ENCODE measurements around the gene IMPACT. TPM values are rescaled to one million over a fixed set of nuclear protein-coding genes. Genes with fewer than 3 reads are reported as not detected.

The IMPACT gene
- total and polyA plus RNA-seq, 4 donors = 8.3 to 13.6 (median 11.4) TPM

DNA sequence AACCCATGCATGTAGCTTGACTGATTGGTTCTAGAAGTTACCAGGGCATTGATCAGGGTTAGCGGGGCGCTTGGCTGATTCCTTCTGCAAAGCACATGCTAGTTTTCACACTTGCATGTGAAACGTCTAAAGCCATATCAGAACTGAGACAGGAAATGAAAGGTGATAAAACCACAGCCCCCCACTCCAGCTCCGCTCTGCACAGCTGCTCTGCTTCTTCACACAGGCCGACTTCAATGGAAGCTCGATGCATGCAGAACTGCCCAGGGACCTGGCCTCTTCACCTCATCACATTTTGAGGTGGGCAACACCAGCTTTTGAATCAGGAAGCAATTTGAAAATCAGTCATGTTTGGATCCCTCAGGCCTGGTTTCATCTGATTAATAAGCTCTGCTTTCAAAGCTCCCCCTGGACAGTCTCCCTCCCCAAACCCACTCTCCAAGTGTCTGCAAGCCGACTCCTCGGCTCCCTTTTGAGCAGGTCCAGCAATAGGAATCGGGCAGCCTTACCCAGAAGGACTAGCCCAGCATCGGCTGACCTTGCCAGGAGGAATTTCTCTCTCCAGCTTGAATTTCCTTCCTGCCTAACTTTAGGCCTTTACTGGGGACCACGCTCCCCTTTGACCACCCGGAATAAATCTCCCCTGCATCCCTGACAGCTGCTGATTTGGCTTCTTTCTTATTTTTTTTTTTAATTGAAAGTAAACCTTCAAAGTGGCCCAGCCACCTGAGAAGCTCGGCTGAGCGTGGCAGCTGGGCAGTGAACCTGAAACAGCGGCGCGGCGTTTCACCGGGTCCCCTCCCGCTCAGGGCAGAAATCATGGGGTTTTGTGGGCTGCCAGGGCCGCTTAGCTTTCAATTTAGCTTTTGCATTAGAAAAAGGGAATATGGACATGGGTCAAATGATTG is 65.7 kb downstream of the IMPACT start:
- H3K36me3 ChIP-seq (ENCODE audit: control insufficient read depth in 4 of 4, insufficient read depth in 3 of 4, low read depth in 1 of 4, low read length in 3 of 4) = no peaks in the 10 kb centered on the region
- DNase-seq (ENCODE audit: low spot score) = no peak

DNA sequence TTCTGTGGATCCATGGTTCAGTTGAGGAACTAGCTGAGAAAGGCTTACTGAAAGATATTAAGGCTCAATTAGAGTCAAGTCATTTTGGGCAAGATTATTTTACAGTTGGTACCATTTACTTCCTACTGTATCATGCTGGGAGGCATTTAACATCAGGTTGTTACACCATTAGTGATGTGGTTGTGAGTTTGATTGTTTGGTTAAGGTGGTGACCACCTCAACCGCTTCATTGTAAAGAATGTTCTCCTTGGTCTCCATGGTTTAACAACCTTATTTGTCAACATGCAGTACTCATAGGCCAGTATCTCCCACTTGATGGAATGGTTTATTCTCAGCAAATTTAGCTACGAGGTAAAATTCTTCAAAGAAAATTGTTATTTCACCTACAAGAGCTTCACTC is 68.1 kb downstream of the IMPACT start:
- no peak for DNase-seq (ENCODE audit: low spot score)
- H3K9me3 ChIP-seq (ENCODE audit: control insufficient read depth in 4 of 4, low read length in 3 of 4) = peaks cover 0 to 7% (median 0%) of the 10 kb centered on the region in 4 donors
- H3K4me3 ChIP-seq (ENCODE audit: low read depth in 1 of 3, low read length in 3 of 3) = no peak overlapping the region
- 79% methylated on average over 2 of the region's 2 CpGs for WGBS
- no peak overlapping the region for H3K9ac ChIP-seq (ENCODE audit: low read depth in 1 of 2, low read length in 2 of 2)
- H3K4me1 ChIP-seq (ENCODE audit: control insufficient read depth in 4 of 4, insufficient read depth in 4 of 4, low read length in 3 of 4) = no peaks in the 10 kb centered on the region
- peaks cover 0 to 2% (median 0%) of the 10 kb centered on the region in 4 donors for H3K27me3 ChIP-seq (ENCODE audit: control insufficient read depth in 4 of 4, insufficient read depth in 4 of 4, low read length in 3 of 4)
- H3K27ac ChIP-seq (ENCODE audit: low read depth in 1 of 2, low read length in 2 of 2) = no peak overlapping the region
- TF ChIP-seq, protein P1, sequence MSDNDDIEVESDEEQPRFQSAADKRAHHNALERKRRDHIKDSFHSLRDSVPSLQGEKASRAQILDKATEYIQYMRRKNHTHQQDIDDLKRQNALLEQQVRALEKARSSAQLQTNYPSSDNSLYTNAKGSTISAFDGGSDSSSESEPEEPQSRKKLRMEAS (IDR thresholded peaks at IDR 0.05) = no peak
- TF ChIP-seq, protein P2, sequence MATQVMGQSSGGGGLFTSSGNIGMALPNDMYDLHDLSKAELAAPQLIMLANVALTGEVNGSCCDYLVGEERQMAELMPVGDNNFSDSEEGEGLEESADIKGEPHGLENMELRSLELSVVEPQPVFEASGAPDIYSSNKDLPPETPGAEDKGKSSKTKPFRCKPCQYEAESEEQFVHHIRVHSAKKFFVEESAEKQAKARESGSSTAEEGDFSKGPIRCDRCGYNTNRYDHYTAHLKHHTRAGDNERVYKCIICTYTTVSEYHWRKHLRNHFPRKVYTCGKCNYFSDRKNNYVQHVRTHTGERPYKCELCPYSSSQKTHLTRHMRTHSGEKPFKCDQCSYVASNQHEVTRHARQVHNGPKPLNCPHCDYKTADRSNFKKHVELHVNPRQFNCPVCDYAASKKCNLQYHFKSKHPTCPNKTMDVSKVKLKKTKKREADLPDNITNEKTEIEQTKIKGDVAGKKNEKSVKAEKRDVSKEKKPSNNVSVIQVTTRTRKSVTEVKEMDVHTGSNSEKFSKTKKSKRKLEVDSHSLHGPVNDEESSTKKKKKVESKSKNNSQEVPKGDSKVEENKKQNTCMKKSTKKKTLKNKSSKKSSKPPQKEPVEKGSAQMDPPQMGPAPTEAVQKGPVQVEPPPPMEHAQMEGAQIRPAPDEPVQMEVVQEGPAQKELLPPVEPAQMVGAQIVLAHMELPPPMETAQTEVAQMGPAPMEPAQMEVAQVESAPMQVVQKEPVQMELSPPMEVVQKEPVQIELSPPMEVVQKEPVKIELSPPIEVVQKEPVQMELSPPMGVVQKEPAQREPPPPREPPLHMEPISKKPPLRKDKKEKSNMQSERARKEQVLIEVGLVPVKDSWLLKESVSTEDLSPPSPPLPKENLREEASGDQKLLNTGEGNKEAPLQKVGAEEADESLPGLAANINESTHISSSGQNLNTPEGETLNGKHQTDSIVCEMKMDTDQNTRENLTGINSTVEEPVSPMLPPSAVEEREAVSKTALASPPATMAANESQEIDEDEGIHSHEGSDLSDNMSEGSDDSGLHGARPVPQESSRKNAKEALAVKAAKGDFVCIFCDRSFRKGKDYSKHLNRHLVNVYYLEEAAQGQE (IDR thresholded peaks at IDR 0.05) = no peak
- TF ChIP-seq FOXA1 (IDR thresholded peaks at IDR 0.05) = no peak
- TF ChIP-seq NR2F2 (IDR thresholded peaks at IDR 0.05) = no peak
- TF ChIP-seq, protein P3, sequence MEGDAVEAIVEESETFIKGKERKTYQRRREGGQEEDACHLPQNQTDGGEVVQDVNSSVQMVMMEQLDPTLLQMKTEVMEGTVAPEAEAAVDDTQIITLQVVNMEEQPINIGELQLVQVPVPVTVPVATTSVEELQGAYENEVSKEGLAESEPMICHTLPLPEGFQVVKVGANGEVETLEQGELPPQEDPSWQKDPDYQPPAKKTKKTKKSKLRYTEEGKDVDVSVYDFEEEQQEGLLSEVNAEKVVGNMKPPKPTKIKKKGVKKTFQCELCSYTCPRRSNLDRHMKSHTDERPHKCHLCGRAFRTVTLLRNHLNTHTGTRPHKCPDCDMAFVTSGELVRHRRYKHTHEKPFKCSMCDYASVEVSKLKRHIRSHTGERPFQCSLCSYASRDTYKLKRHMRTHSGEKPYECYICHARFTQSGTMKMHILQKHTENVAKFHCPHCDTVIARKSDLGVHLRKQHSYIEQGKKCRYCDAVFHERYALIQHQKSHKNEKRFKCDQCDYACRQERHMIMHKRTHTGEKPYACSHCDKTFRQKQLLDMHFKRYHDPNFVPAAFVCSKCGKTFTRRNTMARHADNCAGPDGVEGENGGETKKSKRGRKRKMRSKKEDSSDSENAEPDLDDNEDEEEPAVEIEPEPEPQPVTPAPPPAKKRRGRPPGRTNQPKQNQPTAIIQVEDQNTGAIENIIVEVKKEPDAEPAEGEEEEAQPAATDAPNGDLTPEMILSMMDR (IDR thresholded peaks at IDR 0.05; ENCODE audit: low read depth, low read length, missing input control) = no peak
- TF ChIP-seq, protein P4, sequence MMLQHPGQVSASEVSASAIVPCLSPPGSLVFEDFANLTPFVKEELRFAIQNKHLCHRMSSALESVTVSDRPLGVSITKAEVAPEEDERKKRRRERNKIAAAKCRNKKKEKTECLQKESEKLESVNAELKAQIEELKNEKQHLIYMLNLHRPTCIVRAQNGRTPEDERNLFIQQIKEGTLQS (IDR thresholded peaks at IDR 0.05) = no peak
- no peak for TF ChIP-seq GABPA (IDR thresholded peaks at IDR 0.05 in 1 of 2, conservative IDR thresholded peaks at IDR 0.05 in 1 of 2)
- no peak for TF ChIP-seq HNF4G (IDR thresholded peaks at IDR 0.05)
- no peak for TF ChIP-seq JUND (IDR thresholded peaks at IDR 0.05)
- no peak for TF ChIP-seq SP1 (IDR thresholded peaks at IDR 0.05)
- no peak for TF ChIP-seq RXRA (IDR thresholded peaks at IDR 0.05)
- TF ChIP-seq YY1 (IDR thresholded peaks at IDR 0.05) = no peak
- no peak for TF ChIP-seq FOXA2 (IDR thresholded peaks at IDR 0.05)
- TF ChIP-seq, protein P5, sequence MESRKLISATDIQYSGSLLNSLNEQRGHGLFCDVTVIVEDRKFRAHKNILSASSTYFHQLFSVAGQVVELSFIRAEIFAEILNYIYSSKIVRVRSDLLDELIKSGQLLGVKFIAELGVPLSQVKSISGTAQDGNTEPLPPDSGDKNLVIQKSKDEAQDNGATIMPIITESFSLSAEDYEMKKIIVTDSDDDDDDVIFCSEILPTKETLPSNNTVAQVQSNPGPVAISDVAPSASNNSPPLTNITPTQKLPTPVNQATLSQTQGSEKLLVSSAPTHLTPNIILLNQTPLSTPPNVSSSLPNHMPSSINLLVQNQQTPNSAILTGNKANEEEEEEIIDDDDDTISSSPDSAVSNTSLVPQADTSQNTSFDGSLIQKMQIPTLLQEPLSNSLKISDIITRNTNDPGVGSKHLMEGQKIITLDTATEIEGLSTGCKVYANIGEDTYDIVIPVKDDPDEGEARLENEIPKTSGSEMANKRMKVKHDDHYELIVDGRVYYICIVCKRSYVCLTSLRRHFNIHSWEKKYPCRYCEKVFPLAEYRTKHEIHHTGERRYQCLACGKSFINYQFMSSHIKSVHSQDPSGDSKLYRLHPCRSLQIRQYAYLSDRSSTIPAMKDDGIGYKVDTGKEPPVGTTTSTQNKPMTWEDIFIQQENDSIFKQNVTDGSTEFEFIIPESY (IDR thresholded peaks at IDR 0.05) = no peak
- TF ChIP-seq TAF1 (conservative IDR thresholded peaks at IDR 0.05) = no peak
- no peak for TF ChIP-seq EGR1 (IDR thresholded peaks at IDR 0.05; ENCODE audit: low read depth in 2 of 2)
- TF ChIP-seq HNF4A (conservative IDR thresholded peaks at IDR 0.05) = no peak
- TF ChIP-seq RAD21 (IDR thresholded peaks at IDR 0.05) = no peak
- no peaks in the 10 kb centered on the region for H3K36me3 ChIP-seq (ENCODE audit: control insufficient read depth in 4 of 4, insufficient read depth in 3 of 4, low read depth in 1 of 4, low read length in 3 of 4)

More for the DNA sequence above, 65.7 kb downstream of the IMPACT start:
- Histone ChIP-seq H3K9me3 (ENCODE audit: control insufficient read depth in 4 of 4, low read length in 3 of 4) (peaks cover 0 to 7% (median 0%) of the 10 kb centered on the region in 4 donors), H3K4me1 (ENCODE audit: control insufficient read depth in 4 of 4, insufficient read depth in 4 of 4, low read length in 3 of 4) (peaks cover 0 to 7% (median 0%) of the 10 kb centered on the region in 4 donors), H3K9ac (ENCODE audit: low read depth in 1 of 2, low read length in 2 of 2) (no peak overlapping the region), H3K4me3 (ENCODE audit: low read depth in 1 of 3, low read length in 3 of 3) (no peak overlapping the region), H3K27me3 (ENCODE audit: control insufficient read depth in 4 of 4, insufficient read depth in 4 of 4, low read length in 3 of 4) (peaks cover 0 to 2% (median 0%) of the 10 kb centered on the region in 4 donors), H3K27ac (ENCODE audit: low read depth in 1 of 2, low read length in 2 of 2) (no peak overlapping the region)
- TF ChIP-seq HNF4G (IDR thresholded peaks at IDR 0.05) = no peak
- WGBS = 81% methylated on average over 21 of the region's 21 CpGs
